B cell (primary cell): ENCODE data around the gene GSTA2. TPM values are rescaled to one million over a fixed set of nuclear protein-coding genes. Genes with fewer than 3 reads are reported as not detected.

Experiments used
- ATAC-seq: fragments of 200-7000 bp; cut with Tn5 transposase; one replicate; pipeline ENCODE4 v1.10.0; 2021; ENCODE audit warnings: low read depth, mild to moderate bottlenecking, moderate number of reproducible peaks, moderate library complexity
- CTCF ChIA-PET: fragments of 350-600 bp; sonication (Branson Sonifier 250); formaldehyde crosslinking; loops from one replicate; lab custom pipeline; 2021; ENCODE audit warnings: antibody characterized with exemption, inconsistent platforms; lab: Charles Lee
- POLR2A ChIA-PET: fragments of 350-600 bp; sonication (Branson Sonifier 250); formaldehyde crosslinking; loops from one replicate; lab custom pipeline; 2021; ENCODE audit warnings: antibody characterized with exemption; lab: Charles Lee
- DNase-seq: peaks from one replicate; pipeline ENCODE4 v3.0.0; 2013
- H2AFZ ChIP-seq: 2 replicates; pipeline ENCODE4 v1.6.1; 2012; ENCODE audit warnings: mild to moderate bottlenecking, low read depth, low read length; ENCODE audit not compliant: insufficient read depth, poor library complexity, severe bottlenecking
- H3K27ac ChIP-seq, 2 donors: 1 replicate in 1 of 2; 2 replicates in 1 of 2; pipeline ENCODE4 v1.5.1; 2012 to 2013; ENCODE audit warnings: low read length in 2 of 2, mild to moderate bottlenecking in 2 of 2, moderate library complexity in 1 of 2
- H3K27me3 ChIP-seq, 4 experiments: fragments of 200-600 bp in 1 of 4; sonication (generic) in 1 of 4; replicated peaks in 1 of 4; 1 replicate in 2 of 4; 2 replicates in 2 of 4; pipeline versions ENCODE4 v1.6.1 to v1.7.0; 2013 to 2016; ENCODE audit warnings: low read length in 3 of 4, mild to moderate bottlenecking in 2 of 4, mixed read lengths in 1 of 4, moderate library complexity in 1 of 4; ENCODE audit not compliant: insufficient read depth in 4 of 4, control insufficient read depth in 3 of 4; ENCODE audit errors: control extremely low read depth in 1 of 4
- H3K36me3 ChIP-seq, 2 experiments: replicated peaks in 1 of 2; 1 replicate in 1 of 2; 2 replicates in 1 of 2; pipeline versions ENCODE4 v1.6.1 to v1.7.1; 2013; ENCODE audit warnings: low read length in 1 of 2; ENCODE audit not compliant: insufficient read depth in 2 of 2, control insufficient read depth in 1 of 2; ENCODE audit errors: control extremely low read depth in 1 of 2, extremely low read depth in 1 of 2
- H3K4me1 ChIP-seq, 2 donors: fragments of 200-600 bp in 1 of 2; sonication (generic) in 1 of 2; 1 replicate in 1 of 2; 2 replicates in 1 of 2; pipeline versions ENCODE4 v1.5.1 to v1.6.1; 2013 to 2017; ENCODE audit warnings: low read length in 2 of 2; ENCODE audit not compliant: control insufficient read depth in 2 of 2, insufficient read depth in 2 of 2
- H3K4me2 ChIP-seq: replicated peaks from 2 replicates; pipeline ENCODE3; 2012; ENCODE audit warnings: mild to moderate bottlenecking, low read depth, low read length; ENCODE audit not compliant: poor library complexity, severe bottlenecking
- H3K4me3 ChIP-seq, 5 experiments: fragments of 200-600 bp in 1 of 5; sonication (generic) in 1 of 5; 1 replicate in 3 of 5; 2 replicates in 2 of 5; pipeline versions ENCODE4 v1.5.1 to v1.7.0; 2011 to 2016; ENCODE audit warnings: low read length in 4 of 5, mild to moderate bottlenecking in 4 of 5, low read depth in 2 of 5, control low read depth in 1 of 5, moderate library complexity in 1 of 5; ENCODE audit not compliant: insufficient read depth in 1 of 5; ENCODE audit errors: control extremely low read depth in 1 of 5, extremely low read depth in 1 of 5
- H3K79me2 ChIP-seq: fragments of 200-600 bp; sonication (generic); one replicate; pipeline ENCODE4 v1.6.0; 2016; ENCODE audit warnings: low read length; ENCODE audit not compliant: control insufficient read depth, insufficient read depth
- H3K9ac ChIP-seq: fragments of 200-600 bp; sonication (generic); 2 replicates; pipeline ENCODE4 v1.6.1; 2017; ENCODE audit warnings: mild to moderate bottlenecking, low read length, moderate library complexity
- H3K9me3 ChIP-seq, 3 donors: one replicate each; pipeline versions ENCODE4 v1.6.1 to v1.7.1; 2013; ENCODE audit warnings: low read length in 2 of 3; ENCODE audit not compliant: control insufficient read depth in 2 of 3, insufficient read depth in 1 of 3; ENCODE audit errors: control extremely low read depth in 1 of 3
- H4K20me1 ChIP-seq: 2 replicates; pipeline ENCODE4 v1.6.0; 2012; ENCODE audit warnings: mild to moderate bottlenecking, low read length; ENCODE audit not compliant: insufficient read depth, control insufficient read depth, poor library complexity, severe bottlenecking
- H3K27ac Mint-ChIP-seq: one replicate; pipeline ENCODE4 v1.8.0; 2021; ENCODE audit warnings: mixed read lengths
- H3K27me3 Mint-ChIP-seq: one replicate; pipeline ENCODE4 v1.8.0; 2021; ENCODE audit warnings: mixed read lengths
- H3K4me1 Mint-ChIP-seq: one replicate; pipeline ENCODE4 v1.8.0; 2021; ENCODE audit warnings: mixed read lengths
- H3K4me3 Mint-ChIP-seq: one replicate; pipeline ENCODE4 v1.8.0; 2021; ENCODE audit warnings: mixed read lengths
- H3K9me3 Mint-ChIP-seq: one replicate; pipeline ENCODE4 v1.8.0; 2022; ENCODE audit warnings: mixed read lengths; ENCODE audit not compliant: insufficient read depth
- EZH2 ChIP-seq: IDR thresholded peaks from 2 replicates; pipeline ENCODE4 v1.6.1; 2012; ENCODE audit warnings: borderline replicate concordance, low read depth, mild to moderate bottlenecking, moderate library complexity, low read length; ENCODE audit not compliant: insufficient read depth, poor library complexity, severe bottlenecking
- WGBS: methylation state at CpG from one replicate; pipeline ENCODE4 v1.1.5; 2013; ENCODE audit warnings: missing lambda C conversion rate; ENCODE audit not compliant: insufficient coverage; 5-methylcytosine and 5-hydroxymethylcytosine counted together
- intact Hi-C: fragments of 100-400 bp; cut with micrococcal nuclease; formaldehyde crosslinking; loops from one replicate; pipeline ENCODE4 v1.10.0; 2022
- polyA plus RNA-seq: library from polyadenylated mRNA; depleted of rRNA; stranded (reverse); fragments of >200 nt; gene quantifications from 2 replicates; pipeline ENCODE4 v1.2.3, GENCODE V29; 2012
- total RNA-seq, 2 donors: library from RNA; stranded (reverse); fragments of 120-200 nt in 1 of 2; gene quantifications; 1 replicate in 1 of 2; 2 replicates in 1 of 2; pipeline versions ENCODE4 v1.2.3 to v1.2.4, GENCODE V29; 2013 to 2022
- TF ChIP-seq, protein P1 (sequence below): fragments of 200-600 bp; IDR thresholded peaks from one replicate; pipeline ENCODE4 v1.8.0; 2022; ENCODE audit warnings: antibody characterized with exemption, mild to moderate bottlenecking

GSTA2 gene
- total and polyA plus RNA-seq, 2 donors (not counting 1 experiment from before 2014, with no cell fraction given), result not detected

DNA sequence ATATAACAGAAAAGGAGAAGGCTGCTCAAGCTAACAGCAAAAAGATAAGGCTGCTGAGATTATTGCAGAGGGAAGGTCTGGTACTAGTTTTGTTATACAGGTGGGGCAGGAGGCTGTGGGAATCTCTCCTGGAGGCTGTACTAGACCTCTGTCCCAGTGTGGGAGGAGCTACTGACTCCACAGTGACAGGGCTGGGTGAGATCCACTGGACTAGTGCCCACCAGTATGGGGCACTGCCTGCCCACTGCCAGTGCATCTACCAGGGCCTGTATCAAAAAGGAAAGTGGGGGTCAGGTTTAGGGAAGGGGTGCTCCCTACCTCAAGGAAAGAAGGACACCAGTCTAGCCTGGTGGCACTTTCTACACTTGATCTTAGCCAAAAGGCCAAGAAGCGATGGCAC lies 30.1 kb downstream of the GSTA2 start:
- no peak for ATAC-seq
- intact Hi-C loops, result no loop called here

DNA sequence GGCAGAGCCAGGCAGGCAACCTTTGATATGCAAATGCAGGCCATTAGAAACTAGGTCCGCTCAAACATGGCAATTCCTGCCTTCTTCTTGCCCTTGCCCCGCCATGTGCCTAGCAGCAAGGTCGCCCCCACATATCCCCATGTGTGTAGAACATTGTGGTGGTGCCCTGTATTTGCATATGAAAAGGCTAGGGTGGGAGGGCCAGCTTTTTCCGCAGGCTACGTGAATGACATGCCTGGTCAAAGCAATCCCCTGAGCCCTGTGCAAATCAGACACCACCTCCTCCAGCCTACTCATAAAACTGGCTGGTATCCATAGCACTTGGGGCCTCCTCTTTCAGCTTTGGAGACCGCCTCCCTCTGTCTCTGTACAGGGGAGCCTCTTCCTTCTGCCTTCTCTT lies 31.6 kb downstream of the GSTA2 start:
- DNase-seq (no peak), ATAC-seq (no peak)
- WGBS, result 48% methylated on average over 5 of the region's 6 CpGs
- no peaks in the 10 kb centered on the region for H4K20me1 ChIP-seq
- H3K36me3 ChIP-seq, result no peaks in the 10 kb centered on the region
- H3K79me2 ChIP-seq, result no peaks in the 10 kb centered on the region
- H3K4me1 ChIP-seq, result no peaks in the 10 kb centered on the region
- H3K4me3 ChIP-seq, result no peak overlapping the region
- no peak for TF ChIP-seq EZH2
- TF ChIP-seq, protein P1, sequence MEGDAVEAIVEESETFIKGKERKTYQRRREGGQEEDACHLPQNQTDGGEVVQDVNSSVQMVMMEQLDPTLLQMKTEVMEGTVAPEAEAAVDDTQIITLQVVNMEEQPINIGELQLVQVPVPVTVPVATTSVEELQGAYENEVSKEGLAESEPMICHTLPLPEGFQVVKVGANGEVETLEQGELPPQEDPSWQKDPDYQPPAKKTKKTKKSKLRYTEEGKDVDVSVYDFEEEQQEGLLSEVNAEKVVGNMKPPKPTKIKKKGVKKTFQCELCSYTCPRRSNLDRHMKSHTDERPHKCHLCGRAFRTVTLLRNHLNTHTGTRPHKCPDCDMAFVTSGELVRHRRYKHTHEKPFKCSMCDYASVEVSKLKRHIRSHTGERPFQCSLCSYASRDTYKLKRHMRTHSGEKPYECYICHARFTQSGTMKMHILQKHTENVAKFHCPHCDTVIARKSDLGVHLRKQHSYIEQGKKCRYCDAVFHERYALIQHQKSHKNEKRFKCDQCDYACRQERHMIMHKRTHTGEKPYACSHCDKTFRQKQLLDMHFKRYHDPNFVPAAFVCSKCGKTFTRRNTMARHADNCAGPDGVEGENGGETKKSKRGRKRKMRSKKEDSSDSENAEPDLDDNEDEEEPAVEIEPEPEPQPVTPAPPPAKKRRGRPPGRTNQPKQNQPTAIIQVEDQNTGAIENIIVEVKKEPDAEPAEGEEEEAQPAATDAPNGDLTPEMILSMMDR, result no peak
- H3K4me1 Mint-ChIP-seq, result no peaks in the 10 kb centered on the region
- H3K4me3 Mint-ChIP-seq, result no peak overlapping the region
- peaks cover 5% of the 10 kb centered on the region for H3K27me3 Mint-ChIP-seq
- no peaks in the 10 kb centered on the region for H3K9me3 Mint-ChIP-seq
- no peak overlapping the region for H3K9ac ChIP-seq
- no peak overlapping the region for H3K4me2 ChIP-seq
- CTCF ChIA-PET, result no interaction called here
- peaks cover 0 to 3% (median 0%) of the 10 kb centered on the region in 4 experiments for H3K27me3 ChIP-seq
- intact Hi-C loops, result no loop called here
- H2AFZ ChIP-seq, result no peak overlapping the region
- no peaks in the 10 kb centered on the region for H3K9me3 ChIP-seq
- H3K27ac Mint-ChIP-seq, result no peak overlapping the region
- H3K27ac ChIP-seq, result no peak overlapping the region
- POLR2A ChIA-PET, result no interaction called here

More for the DNA sequence above, 30.1 kb downstream of the GSTA2 start:
- no peak overlapping the region for H3K4me2 ChIP-seq
- no peak overlapping the region for H2AFZ ChIP-seq
- no peaks in the 10 kb centered on the region for H3K79me2 ChIP-seq
- Mint-ChIP-seq H3K4me3 (no peak overlapping the region), H3K4me1 (no peaks in the 10 kb centered on the region), H3K9me3 (no peaks in the 10 kb centered on the region), H3K27me3 (peaks cover 6% of the 10 kb centered on the region), H3K27ac (no peak overlapping the region)
- WGBS, result no CpG with 5 or more reads among the region's 1 CpG
- no peak overlapping the region for H3K4me3 ChIP-seq
- TF ChIP-seq, protein P1, result no peak
- no peak for TF ChIP-seq EZH2
- no peak for DNase-seq
- no peak overlapping the region for H3K9ac ChIP-seq
- H3K27ac ChIP-seq, result no peak overlapping the region
- no peaks in the 10 kb centered on the region for H3K4me1 ChIP-seq
- H3K36me3 ChIP-seq, result no peaks in the 10 kb centered on the region
- H3K9me3 ChIP-seq, result no peaks in the 10 kb centered on the region
- ChIA-PET CTCF (no interaction called here), POLR2A (no interaction called here)
- peaks cover 0 to 3% (median 0%) of the 10 kb centered on the region in 4 experiments for H3K27me3 ChIP-seq
- H4K20me1 ChIP-seq, result no peaks in the 10 kb centered on the region
